GM19023 (cell line): ENCODE results near the gene SCOC.
"Not testable (repeated sequence)": the region's sequence is repeated elsewhere in the genome, so short reads cannot be mapped to it uniquely, and the experiment has no call there.

Experiments
- ATAC-seq: cut with Tn5 transposase; IDR thresholded peaks from one replicate; pipeline ENCODE4 v1.9.1; 2021; ENCODE audit warnings: mild to moderate bottlenecking, moderate library complexity; ENCODE audit not compliant: unreplicated experiment

The SCOC gene

DNA sequence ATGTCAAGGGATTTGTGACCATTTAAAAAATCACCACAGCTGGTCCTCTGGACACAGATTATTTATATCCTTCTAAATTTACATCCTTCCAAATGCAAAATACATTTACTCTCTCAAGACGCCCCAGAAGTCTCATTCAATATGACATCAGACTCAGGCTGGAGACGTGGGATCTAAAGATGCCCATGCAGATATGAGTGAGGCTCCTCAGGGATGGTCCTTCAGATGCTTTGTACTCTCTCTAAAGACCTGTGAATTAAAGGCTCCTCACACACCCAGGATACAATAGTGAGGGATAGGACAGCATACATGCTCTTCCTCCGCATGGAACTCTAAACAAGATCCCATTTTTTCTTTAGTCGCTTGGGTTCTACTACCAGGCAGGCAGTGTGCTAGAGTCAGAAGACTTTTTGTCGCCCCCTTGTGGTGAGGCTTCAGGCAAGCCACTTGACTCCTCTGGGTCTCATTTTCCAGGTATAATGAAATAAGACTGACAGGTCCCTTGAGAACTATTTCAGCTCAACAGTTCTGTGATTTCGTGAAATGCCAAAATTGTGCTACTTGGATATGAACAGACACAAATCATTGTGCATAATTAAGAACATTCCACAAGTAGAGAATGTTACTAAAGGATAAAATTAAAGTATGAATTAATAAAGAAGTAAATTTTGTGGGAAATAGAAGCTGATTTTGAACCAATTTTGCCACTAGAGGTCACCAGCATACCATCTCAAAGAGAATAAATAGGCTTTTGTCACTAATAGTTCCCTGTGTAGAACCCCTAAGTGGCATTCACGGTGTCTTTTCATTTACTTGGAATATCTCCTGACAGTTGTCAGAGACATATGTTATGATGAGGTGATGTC lies 13.7 kb upstream of the SCOC start:
- ATAC-seq = peak; percentile 96

DNA sequence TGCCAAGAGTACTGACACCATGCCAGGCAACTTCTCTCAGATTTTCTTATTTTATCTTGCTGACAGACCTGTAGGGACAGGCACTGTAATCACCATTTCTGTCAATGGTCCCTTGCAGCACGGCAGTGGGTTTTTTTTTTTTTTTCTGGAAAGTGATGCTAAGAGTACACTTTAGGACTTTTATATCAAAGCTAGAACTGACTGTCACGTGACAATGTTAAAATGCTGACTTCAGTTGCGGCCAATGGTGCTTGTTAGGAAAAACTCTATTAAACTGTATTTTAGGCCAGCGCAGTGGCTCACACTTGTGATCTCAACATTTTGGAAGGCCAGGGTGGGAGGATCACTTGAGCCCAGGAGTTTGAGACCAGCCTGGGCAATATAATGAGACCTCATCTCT lies 12.3 kb upstream of the SCOC start:
- ATAC-seq = no peak

DNA sequence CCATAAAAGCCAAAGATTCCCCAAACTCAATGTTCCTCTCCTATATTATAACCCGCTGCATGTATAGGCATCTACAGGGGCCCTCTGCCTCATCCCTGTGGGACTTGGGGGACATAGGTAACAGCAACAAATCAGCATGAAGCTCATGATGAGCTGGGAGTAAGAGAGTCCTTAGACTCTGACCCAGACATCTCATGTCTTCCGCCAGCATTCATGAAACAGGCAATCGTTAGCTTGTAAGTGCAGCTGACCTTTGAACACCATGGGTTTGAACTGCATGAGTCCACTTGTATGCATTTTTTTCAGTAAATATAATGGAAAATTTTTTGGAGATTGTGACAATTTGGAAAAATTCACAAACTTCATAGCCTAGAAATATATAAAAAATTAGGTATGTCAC lies 10.4 kb upstream of the SCOC start:
- no peak for ATAC-seq

DNA sequence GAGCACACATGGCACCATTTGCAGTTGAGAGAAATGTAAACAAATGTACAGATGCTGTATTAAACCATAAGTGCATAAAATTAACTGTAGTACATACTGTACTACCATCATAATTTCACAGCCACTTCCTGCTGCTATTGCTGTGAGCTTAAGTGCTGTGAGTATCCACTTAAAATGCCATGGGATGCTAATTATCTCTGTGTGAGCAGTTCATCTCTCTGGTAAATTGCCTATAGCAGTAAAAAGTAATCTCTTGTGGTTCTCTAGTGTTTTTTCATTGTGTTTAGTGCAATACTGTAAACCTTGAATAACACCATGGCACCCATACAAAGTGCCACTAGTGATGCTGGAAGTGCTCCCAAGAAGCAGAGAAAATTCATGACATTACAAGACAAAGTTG lies 9.9 kb upstream of the SCOC start:
- ATAC-seq = no peak

DNA sequence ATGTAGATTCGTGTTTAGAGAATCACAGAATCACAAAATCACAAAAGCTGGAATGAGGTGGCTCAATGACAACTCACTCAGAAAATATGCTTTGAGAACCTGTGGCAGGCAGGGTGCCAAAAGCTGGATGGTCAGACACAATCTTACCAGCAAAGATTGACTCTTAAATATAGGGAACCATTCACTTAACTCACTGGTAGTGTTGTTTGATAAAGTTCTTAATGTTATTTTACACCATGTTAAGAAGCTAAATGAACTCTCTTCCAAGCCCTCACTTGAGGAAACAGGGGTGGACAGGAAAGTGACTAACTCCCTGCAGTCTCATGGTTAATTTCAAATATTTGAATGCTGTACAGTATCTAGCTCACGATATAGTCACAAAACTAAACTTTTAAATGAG lies 5.7 kb upstream of the SCOC start:
- ATAC-seq = no peak

DNA sequence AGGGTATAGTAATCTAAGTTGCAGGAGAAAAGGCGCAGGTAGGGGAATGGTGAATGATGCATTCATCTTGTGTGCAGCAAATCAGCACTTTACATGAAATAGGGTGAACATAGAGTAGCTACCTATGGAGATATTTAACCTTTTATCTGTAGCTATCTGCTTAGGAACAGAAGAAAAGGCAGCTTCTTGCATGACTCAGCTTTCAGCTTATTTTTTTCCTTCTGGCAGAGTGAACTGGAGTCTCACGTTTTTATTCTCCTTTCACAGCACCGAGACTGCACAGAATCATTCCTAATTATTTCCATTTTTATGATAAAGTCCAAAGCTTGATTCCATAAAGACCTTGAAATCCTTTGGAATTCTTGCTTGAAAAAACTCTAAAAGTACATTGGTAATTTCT lies 4.8 kb upstream of the SCOC start:
- ATAC-seq = no peak

DNA sequence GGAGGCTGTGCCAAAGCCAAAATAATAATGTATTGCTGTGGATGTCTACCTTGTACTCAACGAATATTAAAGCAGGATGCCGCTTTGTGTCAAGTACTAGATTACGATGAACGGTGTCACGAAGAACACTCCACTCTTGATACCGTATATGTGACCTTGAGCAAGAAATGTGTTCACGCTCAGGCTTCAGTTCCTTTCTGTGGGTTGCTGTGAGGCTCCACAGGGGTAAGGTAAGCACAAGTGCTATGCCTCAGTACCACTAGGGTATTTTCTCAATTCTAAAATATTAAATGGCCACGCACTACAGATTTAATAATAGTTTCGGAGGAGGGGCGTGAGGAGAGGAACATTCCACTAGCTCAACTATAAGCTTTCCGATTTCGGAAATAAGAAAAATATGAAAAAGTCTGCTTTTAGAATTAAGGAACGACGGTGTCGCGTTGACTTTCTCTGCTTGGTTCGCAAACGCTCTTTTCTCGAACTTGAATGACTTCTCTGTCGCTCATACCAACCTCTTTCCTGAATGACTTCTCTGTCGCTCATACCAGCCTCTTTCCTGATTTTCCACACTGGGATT lies 607 bp upstream of the SCOC start:
- peak; percentile 46 for ATAC-seq

DNA sequence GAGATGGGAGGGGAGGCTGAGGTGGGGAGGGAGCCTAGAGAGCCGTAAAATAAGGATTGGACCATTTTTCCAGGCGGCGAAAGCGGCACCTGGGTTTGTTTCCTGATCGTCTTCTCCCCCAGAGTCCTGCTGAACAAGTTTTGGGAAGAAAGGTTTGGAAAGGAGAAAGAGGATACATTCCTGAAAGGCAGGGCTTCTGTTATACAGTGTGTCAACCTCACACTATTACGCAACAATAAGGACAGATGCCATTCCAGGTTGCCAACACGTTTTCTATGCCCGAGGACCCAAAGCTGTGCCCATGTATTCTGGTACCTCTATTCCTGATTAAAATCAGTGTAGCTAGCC lies 658 bp downstream of the SCOC start:
- no peak for ATAC-seq

DNA sequence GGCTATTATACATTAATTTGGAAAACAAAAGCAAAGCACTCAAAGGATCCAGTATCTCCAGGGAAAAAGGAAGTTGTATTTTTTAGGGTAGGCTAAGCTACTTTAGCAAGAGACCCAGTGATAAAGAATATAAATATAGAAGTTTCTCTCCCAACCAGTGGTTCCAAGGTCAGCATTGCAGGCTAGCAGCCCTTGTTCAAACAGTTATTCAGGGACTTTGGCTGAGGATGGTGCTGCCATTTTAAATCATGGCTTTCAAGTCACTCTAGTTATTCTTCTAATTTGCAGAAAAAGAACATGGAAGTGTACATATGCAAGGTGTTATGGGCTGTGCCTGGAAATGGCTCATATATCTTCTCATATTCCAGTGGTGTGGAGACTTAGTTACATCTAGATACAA lies 9.3 kb downstream of the SCOC start:
- ATAC-seq = no peak

DNA sequence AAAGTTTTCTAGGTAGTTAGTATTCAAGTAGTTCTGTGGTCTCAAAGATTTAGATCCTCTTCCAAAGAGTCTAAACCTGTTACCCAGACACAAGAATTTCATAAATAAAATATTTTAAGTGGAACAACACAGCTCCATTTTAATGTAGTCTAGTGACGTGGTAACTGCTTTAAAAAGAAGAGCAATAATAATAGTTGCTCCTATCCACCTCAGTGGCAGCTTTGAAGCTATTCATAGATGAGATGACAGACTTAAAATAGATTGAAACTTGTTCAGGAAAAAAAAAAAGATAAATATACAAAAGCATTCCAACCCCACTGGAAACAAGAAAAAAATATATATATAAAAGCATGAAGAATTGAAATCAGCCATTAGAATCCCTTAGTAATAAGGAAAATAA lies 14.6 kb downstream of the SCOC start:
- no peak for ATAC-seq

DNA sequence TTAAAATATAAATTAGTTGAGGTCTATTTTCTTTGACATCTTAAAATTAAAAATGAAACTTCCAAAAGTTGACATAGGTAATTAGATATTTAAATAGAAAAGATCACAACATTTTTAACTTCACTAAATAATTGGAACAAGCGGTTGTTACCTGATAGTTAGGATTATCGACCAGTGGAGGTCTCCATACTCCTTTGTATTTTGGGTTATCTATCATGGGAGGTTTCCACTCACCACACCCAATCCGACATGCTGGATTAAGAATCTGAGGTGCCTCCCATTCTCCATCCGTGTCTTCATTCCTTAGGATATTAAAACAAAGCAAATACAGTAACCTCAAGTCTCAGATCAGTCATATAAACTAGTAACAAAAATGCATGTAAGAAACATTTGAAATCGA lies 22.2 kb downstream of the SCOC start:
- ATAC-seq = no peak

DNA sequence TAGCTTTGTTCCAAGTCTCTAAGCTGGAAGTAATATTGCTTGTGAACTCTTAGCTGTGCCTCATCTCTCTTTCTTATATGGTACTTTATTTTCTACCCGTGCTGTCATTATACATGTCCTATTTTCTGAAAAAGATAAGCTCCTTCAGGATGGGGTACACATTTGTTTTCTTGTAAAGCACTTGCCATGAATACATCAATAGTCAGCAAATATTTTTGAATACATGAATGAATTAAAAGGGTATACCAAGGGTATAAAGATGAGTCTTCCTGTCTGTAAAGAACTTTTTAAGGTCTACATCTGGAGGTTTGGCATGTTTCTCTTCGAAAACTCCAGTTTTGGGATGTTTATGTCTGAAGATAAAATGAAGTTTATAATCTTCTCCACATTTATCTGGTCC lies 26.7 kb downstream of the SCOC start:
- ATAC-seq = no peak

DNA sequence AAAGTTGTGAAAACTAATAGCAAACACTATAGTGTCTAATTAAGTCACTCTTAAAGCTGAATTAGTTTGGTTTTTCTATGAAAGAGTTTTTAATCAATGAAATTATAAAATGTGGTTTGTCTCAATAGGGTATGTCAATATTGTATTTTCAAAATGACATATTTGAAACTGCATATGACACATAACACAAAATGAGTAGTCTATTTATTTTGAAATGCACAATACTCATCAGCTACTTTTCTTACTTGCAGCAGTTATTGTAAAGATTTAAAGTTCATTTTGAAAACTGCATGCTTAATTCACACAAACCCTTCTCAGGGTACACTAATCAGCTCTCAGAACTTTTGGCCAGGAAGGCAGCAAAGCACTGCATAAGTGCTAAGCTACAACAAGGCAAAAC lies 32.8 kb downstream of the SCOC start:
- no peak for ATAC-seq

DNA sequence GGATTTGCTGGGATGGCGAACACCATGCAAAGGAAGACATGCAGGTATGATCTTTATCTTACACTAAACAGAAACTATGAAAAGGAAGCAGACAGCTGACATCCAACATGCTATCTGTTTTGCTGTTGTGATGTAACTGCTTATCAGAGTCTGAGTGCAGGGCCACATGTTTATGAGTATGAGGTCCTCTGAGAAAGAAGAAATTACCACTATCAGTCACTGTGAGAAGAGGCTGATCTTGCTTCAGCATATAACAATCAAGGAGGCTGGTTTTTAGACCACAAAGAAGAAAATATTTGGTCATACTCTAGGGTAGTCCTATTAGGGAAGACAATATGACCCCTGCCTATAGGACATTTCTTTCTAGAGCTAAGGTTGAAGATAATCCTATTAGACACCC lies 35.5 kb downstream of the SCOC start:
- ATAC-seq = no peak

DNA sequence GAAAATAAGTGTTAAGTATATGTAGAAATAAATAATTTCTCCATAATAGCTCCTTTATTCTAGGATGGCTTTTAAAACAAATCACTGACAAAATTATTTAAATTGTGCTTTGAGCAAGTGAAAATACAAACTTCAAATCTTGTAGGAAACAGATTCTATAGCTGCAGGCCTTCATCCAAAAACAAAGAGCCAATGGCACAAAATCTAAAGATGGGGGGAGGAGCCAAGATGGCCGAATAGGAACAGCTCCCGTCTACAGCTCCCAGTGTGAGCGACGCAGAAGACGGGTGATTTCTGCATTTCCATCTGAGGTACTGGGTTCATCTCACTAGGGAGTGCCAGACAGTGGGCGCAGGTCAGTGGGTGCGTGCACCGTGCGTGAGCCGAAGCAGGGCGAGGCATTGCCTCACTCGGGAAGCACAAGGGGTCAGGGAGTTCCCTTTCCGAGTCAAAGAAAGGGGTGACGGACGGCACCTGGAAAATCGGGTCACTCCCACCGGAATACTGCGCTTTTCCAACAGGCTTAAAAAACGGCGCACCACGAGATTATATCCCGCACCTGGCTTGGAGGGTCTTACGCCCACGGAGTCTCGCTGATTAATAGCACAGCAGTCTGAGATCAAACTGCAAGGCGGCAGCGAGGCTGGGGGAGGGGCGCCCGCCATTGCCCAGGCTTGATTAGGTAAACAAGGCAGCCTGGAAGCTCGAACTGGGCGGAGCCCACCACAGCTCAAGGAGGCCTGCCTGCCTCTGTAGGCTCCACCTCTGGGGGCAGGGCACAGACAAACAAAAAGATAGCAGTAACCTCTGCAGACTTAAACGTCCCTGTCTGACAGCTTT lies 39.9 kb downstream of the SCOC start:
- ATAC-seq = not testable (repeated sequence)

DNA sequence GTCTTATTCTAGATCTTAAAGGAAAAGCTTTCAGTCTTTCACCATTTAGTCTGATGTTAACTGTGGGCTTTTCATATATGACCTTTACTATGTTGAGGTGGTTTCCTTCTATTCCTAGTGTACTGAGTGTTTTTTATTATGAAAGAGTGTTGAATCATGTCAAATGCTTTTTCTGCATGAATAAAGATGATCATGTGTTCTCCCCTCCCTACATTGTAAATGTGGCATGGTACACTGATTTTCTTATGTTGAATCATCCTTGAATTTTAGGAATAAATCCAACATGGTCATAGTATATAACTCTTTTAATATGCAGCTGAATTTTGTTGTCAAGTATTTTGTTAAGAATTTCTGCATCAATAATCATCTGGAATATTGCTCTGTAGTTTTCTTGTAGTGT lies 49.7 kb downstream of the SCOC start:
- no peak for ATAC-seq

DNA sequence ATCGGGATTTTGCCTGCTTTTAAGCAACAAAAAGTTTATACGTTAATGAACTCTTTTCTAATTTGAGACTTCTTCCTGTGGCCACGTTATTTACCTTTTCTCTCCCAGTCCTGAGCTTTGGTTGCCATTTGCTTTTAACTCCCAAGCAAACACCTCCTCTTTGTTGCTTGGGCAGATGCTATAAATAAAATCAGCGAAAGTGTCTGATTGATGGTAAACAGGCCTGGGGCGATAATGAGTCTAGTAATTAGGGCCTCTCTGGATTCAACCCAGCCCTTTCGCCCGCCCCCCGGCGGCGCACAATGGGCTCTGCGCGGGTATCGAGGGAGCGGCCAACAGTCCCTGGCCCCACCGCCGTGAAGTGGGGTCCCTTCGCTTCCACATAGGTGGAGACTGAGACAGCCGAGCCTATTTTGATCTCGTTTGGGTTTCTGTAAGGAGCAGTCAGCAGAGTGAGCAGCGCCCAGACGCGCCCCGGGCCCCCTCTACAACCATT lies 53.2 kb downstream of the SCOC start:
- ATAC-seq = peak; percentile 7

DNA sequence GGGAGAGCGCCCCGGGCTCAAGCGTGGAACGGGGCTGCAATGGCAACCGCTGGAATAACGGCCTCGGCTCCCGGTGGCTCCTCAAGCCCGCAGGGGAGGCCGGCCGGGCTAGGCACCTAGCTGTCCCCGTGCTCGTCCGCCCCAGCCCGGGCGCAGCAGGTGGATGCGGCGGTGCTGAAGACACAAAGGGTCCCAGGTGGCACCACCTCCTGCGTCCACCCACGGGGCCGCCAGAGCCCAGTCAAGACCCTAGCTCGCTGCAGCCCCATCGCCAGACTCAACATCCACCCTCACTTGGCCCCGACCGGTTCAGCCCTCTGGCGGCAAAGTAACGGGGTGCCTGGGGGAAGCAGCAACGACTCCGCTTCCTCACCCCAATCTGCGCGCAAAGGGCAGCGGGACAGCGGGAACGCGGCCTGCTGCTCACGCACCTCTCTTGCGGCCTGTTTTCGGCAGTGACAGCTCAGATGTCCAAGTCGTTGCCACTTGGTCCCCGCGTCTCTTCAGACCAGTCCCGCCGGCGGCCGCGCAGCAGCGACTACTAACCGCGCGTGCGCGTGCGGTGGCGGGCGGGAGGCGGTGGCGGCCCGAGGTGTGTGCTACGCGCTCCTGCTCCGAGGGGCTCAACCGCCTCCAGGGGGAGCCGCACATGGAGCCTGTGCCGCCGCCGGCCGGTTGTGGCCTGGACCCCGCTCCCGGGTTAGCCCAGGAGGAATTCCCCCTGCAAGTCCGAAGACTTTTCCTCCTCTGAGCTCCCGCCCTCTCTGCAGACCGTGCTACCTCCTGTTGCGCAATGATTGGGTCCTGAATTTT lies 53.9 kb downstream of the SCOC start, which contains the start of gene CLGN:
Gene CLGN (minus strand): TSS at position 543 of the 813 bp plus-strand sequence. CDS start 14,570 bp downstream, outside the sequence.
- peak; percentile 88 for ATAC-seq

DNA sequence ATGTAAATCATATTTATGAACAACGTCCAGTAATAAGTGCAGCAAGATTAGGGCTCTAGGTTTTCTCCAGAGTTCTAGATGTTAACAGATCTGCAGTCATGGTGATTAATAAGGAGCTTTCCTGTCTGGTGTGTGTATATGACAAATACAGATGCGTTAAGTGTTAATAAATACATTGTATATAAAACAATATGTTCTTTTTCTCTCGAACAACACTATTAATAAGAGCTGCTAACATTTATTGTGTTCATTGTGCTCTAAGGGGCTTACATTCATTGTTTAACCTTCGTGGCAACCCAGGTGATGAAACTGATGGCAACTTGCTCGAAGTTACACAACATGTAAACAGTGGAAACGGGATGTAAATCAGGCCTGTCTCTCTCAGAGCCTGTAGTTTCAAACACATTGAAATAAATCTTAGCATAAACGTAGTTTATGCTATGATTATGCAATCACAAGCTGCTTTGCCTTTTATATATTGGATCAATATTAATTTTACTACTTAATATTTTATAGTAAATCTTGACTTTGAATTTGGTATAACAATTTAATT lies 54.5 kb downstream of the SCOC start:
- no peak for ATAC-seq
